Liver (tissue), 9 donors: Measurements from ENCODE around the gene FCHO2. TPM values are rescaled to one million over a fixed set of nuclear protein-coding genes. Genes with fewer than 3 reads are reported as not detected.

Source experiments
- DNase-seq: peaks from one replicate; pipeline ENCODE4 v3.0.0-alpha.2; 2017; ENCODE audit warnings: low spot score
- H3K27ac ChIP-seq, 2 donors: one replicate each; pipeline ENCODE4 v1.7.0; 2013; ENCODE audit warnings: inconsistent platforms in 2 of 2, low read length in 2 of 2, control low read depth in 1 of 2, low read depth in 1 of 2, mild to moderate bottlenecking in 1 of 2
- H3K27me3 ChIP-seq, 4 donors: one replicate each; pipeline versions ENCODE4 v1.6.1 to v1.7.0; 2013; ENCODE audit warnings: low read length in 3 of 4, inconsistent platforms in 1 of 4, mild to moderate bottlenecking in 1 of 4, moderate library complexity in 1 of 4; ENCODE audit not compliant: control insufficient read depth in 4 of 4, insufficient read depth in 4 of 4
- H3K36me3 ChIP-seq, 4 donors: one replicate each; pipeline versions ENCODE4 v1.6.1 to v1.7.0; 2013; ENCODE audit warnings: low read length in 3 of 4, mild to moderate bottlenecking in 3 of 4, low read depth in 1 of 4, moderate library complexity in 1 of 4; ENCODE audit not compliant: control insufficient read depth in 4 of 4, insufficient read depth in 3 of 4
- H3K4me1 ChIP-seq, 4 donors: one replicate each; pipeline versions ENCODE4 v1.6.1 to v1.7.0; 2013; ENCODE audit warnings: low read length in 3 of 4, mild to moderate bottlenecking in 3 of 4, moderate library complexity in 1 of 4; ENCODE audit not compliant: control insufficient read depth in 4 of 4, insufficient read depth in 4 of 4
- H3K4me3 ChIP-seq, 3 donors: one replicate each; pipeline versions ENCODE4 v1.6.1 to v1.7.0; 2013; ENCODE audit warnings: low read length in 3 of 3, control low read depth in 1 of 3, low read depth in 1 of 3, mild to moderate bottlenecking in 1 of 3
- H3K9ac ChIP-seq, 2 donors: one replicate each; pipeline ENCODE4 v1.7.0; 2013; ENCODE audit warnings: low read length in 2 of 2, mild to moderate bottlenecking in 2 of 2, moderate library complexity in 2 of 2, control low read depth in 1 of 2, low read depth in 1 of 2
- H3K9me3 ChIP-seq, 4 donors: one replicate each; pipeline versions ENCODE4 v1.6.1 to v1.7.0; 2013; ENCODE audit warnings: low read length in 3 of 4; ENCODE audit not compliant: control insufficient read depth in 4 of 4
- ATF3 ChIP-seq: IDR thresholded peaks from 2 replicates; pipeline ENCODE4 v1.6.1; 2016; ENCODE audit warnings: antibody characterized with exemption
- CTCF ChIP-seq: fragments of 150-350 bp; IDR thresholded peaks from 2 replicates; pipeline ENCODE4 v1.5.1; 2017; ENCODE audit warnings: improper control_type of control experiment, low read depth, low read length; ENCODE audit not compliant: missing input control
- EGR1 ChIP-seq, 2 donors: IDR thresholded peaks; 2 replicates each; pipeline ENCODE4 v1.6.1; 2016 to 2018; ENCODE audit warnings: antibody characterized with exemption in 2 of 2, low read depth in 2 of 2
- FOXA1 ChIP-seq: IDR thresholded peaks from 2 replicates; pipeline ENCODE4 v1.6.1; 2016; ENCODE audit warnings: antibody characterized with exemption
- FOXA2 ChIP-seq: IDR thresholded peaks from 2 replicates; pipeline ENCODE4 v1.6.1; 2016; ENCODE audit warnings: antibody characterized with exemption
- GABPA ChIP-seq, 2 donors: IDR thresholded peaks in 1 of 2; conservative IDR thresholded peaks in 1 of 2; 2 replicates each; pipeline ENCODE4 v1.6.1; 2016; ENCODE audit warnings: antibody characterized with exemption in 2 of 2, mild to moderate bottlenecking in 1 of 2, moderate library complexity in 1 of 2
- HNF4G ChIP-seq: IDR thresholded peaks from 2 replicates; pipeline ENCODE4 v1.6.1; 2016; ENCODE audit warnings: antibody characterized with exemption
- MAX ChIP-seq: IDR thresholded peaks from 2 replicates; pipeline ENCODE4 v1.6.1; 2016; ENCODE audit warnings: antibody characterized with exemption
- NR2F2 ChIP-seq: IDR thresholded peaks from 2 replicates; pipeline ENCODE4 v1.6.1; 2016; ENCODE audit warnings: antibody characterized with exemption
- RAD21 ChIP-seq, 2 donors: IDR thresholded peaks; 2 replicates each; pipeline ENCODE4 v1.6.1; 2016; ENCODE audit warnings: antibody characterized with exemption in 2 of 2, mild to moderate bottlenecking in 2 of 2
- RXRA ChIP-seq, 2 donors: IDR thresholded peaks; 2 replicates each; pipeline ENCODE4 v1.6.1; 2017 to 2018; ENCODE audit warnings: antibody characterized with exemption in 2 of 2, mild to moderate bottlenecking in 1 of 2
- SP1 ChIP-seq: IDR thresholded peaks from 2 replicates; pipeline ENCODE4 v1.6.1; 2018; ENCODE audit warnings: antibody characterized with exemption, mild to moderate bottlenecking
- TAF1 ChIP-seq: conservative IDR thresholded peaks from 2 replicates; pipeline ENCODE4 v1.6.1; 2016; ENCODE audit warnings: antibody characterized with exemption, mild to moderate bottlenecking
- YY1 ChIP-seq: IDR thresholded peaks from 2 replicates; pipeline ENCODE4 v1.6.1; 2016; ENCODE audit warnings: antibody characterized with exemption, mild to moderate bottlenecking
- ZBTB33 ChIP-seq: IDR thresholded peaks from 2 replicates; pipeline ENCODE4 v1.6.1; 2016; ENCODE audit warnings: antibody characterized with exemption
- WGBS: extraction: QIAGEN DNeasy Blood & Tissue Kit; methylation state at CpG from one replicate; pipeline ENCODE4 v1.1.7; 2013; 5-methylcytosine and 5-hydroxymethylcytosine counted together
- polyA plus RNA-seq, 2 donors: library from polyadenylated mRNA; stranded (reverse) in 1 of 2; unstranded in 1 of 2; fragments of 200-250 nt in 1 of 2; fragments of >200 nt in 1 of 2; fragmentation: Nextera tagmentation in 1 of 2; extraction: Ambion mirVana in 1 of 2; gene quantifications; one replicate each; pipeline versions ENCODE4 v1.2.1 to v1.2.3, GENCODE V29; 2013 to 2015
- total RNA-seq, 2 donors: library from RNA; depleted of rRNA; stranded (reverse); fragments of >200 nt; gene quantifications; one replicate each; pipeline ENCODE4 v1.2.3, GENCODE V29; 2014
- donor health status: healthy.
- donor health status: healthy.
- donor health status: healthy.
- donor health status: healthy.
- donor health status: healthy.

The FCHO2 gene
- total and polyA plus RNA-seq, 4 donors, result 5.3 to 37.5 (median 9.3) TPM

- Histone ChIP-seq H3K27me3 (no peaks in the 10 kb centered on the region), H3K9ac (peak within 1 kb of the TSS; percentile 64 to 87), H3K4me1 (peaks cover 0 to 25% (median 12%) of the 10 kb centered on the region in 4 donors), H3K4me3 (peak within 1 kb of the TSS; percentile 51 to 73 (median 69)), H3K36me3 (no peaks in the 10 kb centered on the region), H3K27ac (peak within 1 kb of the TSS; percentile 95 to 97), H3K9me3 (no peaks in the 10 kb centered on the region)
- TF ChIP-seq RXRA (IDR thresholded peaks at IDR 0.05) (no peak), TAF1 (no peak), SP1 (no peak), FOXA2 (no peak), EGR1 (IDR thresholded peaks at IDR 0.05; ENCODE audit: low read depth in 2 of 2) (peak in 1 of 2 donors; percentile 23), CTCF (no peak)
- 3% methylated on average over 94 of the region's 94 CpGs for WGBS
- DNase-seq, result no peak
Measured at GRCh38 chr5:73120222-73121118, 164.6 kb downstream of the FCHO2 start, which contains the start of gene TMEM171. Gene TMEM171 (plus strand): TSS chr5:73120575. CDS start chr5:73123374, 2,799 bp downstream.

- no peak for DNase-seq
- Histone ChIP-seq H3K9me3 (no peaks in the 10 kb centered on the region), H3K27ac (peak overlapping the region; percentile 65 to 87), H3K4me1 (peaks cover 0 to 25% (median 12%) of the 10 kb centered on the region in 4 donors), H3K4me3 (peak overlapping the region; percentile 34 to 73 (median 69)), H3K9ac (peak overlapping the region; percentile 33 to 87), H3K27me3 (no peaks in the 10 kb centered on the region), H3K36me3 (no peaks in the 10 kb centered on the region)
- WGBS, result 39% methylated on average over 6 of the region's 6 CpGs
- TF ChIP-seq CTCF, result no peak
Measured at GRCh38 chr5:73121119-73121463, 165.2 kb downstream of the FCHO2 start.

GRCh38 chr5:73122875-73123810 is 167.3 kb downstream of the FCHO2 start:
- no peaks in the 10 kb centered on the region for H3K27me3 ChIP-seq
- no peaks in the 10 kb centered on the region for H3K36me3 ChIP-seq
- peaks cover 0 to 25% (median 11%) of the 10 kb centered on the region in 4 donors for H3K4me1 ChIP-seq
- WGBS, result 88% methylated on average over 19 of the region's 19 CpGs
- no peak for DNase-seq
- H3K4me3 ChIP-seq, result no peak overlapping the region
- no peak overlapping the region for H3K9ac ChIP-seq
- H3K9me3 ChIP-seq, result no peaks in the 10 kb centered on the region
- no peak overlapping the region for H3K27ac ChIP-seq
- TF ChIP-seq SP1 (no peak), CTCF (no peak), RAD21 (IDR thresholded peaks at IDR 0.05) (no peak), MAX (no peak), ATF3 (no peak), ZBTB33 (no peak), TAF1 (no peak), NR2F2 (no peak), FOXA1 (no peak), YY1 (no peak), GABPA (IDR thresholded peaks at IDR 0.05 in 1 of 2, conservative IDR thresholded peaks at IDR 0.05 in 1 of 2) (no peak), HNF4G (no peak), FOXA2 (no peak)
